HCT116 (cell line): Measurements from ENCODE around the gene OST4. TPM values are rescaled to one million over a fixed set of nuclear protein-coding genes. Genes with fewer than 3 reads are reported as not detected.
"Not testable (repeated sequence)": the region's sequence is repeated elsewhere in the genome, so short reads cannot be mapped to it uniquely, and the experiment has no call there.

Experiments used
- ATAC-seq: fragments of 200-7000 bp; cut with Tn5 transposase; 2 replicates; pipeline ENCODE4 v1.9.1; 2020; ENCODE audit warnings: mild to moderate bottlenecking, moderate library complexity
- BruUV-seq: library from RNA; stranded (reverse); fragments of 400-500 nt; replicated peaks from 2 replicates; lab custom pipeline; 2021; lab: Mats Ljungman, UMichigan
- CTCF ChIA-PET: fragments of 300-600 bp; sonication (Branson Sonifier 250); formaldehyde crosslinking; loops from one replicate; lab custom pipeline; 2021; ENCODE audit warnings: antibody characterized with exemption; lab: Charles Lee
- POLR2A ChIA-PET: fragments of 300-600, 350-600 bp; sonication (Branson Sonifier 250); formaldehyde crosslinking; loops from one replicate; lab custom pipeline; 2021; ENCODE audit warnings: antibody characterized with exemption; lab: Charles Lee
- RAD21 ChIA-PET, 2 experiments: fragments of 300-600 bp; sonication (Branson Sonifier 250); formaldehyde crosslinking; loops; one replicate each; lab custom pipeline; 2023; ENCODE audit warnings: low total read pairs in 2 of 2; ENCODE audit not compliant: uncharacterized antibody in 2 of 2, unreplicated experiment in 2 of 2, low non-redundant PET in 1 of 2; lab: Charles Lee
- DNase-seq: peaks from one replicate; pipeline ENCODE4 v3.0.0-alpha.2; 2010; ENCODE audit warnings: low read depth, low spot score
- H2AFZ ChIP-seq: fragments of 200-600 bp; shearing (Covaris generic), sonication (generic); 2 replicates; pipeline ENCODE4 v1.6.1; 2017; ENCODE audit warnings: low read depth, mixed run types, mixed read lengths, antibody characterized with exemption, low read length; ENCODE audit not compliant: poor library complexity, severe bottlenecking
- H3K27ac ChIP-seq: 2 replicates; pipeline ENCODE4 v1.5.1; 2012; ENCODE audit warnings: low read depth, low read length
- H3K27me3 ChIP-seq: fragments of 200-600 bp; sonication (generic); 2 replicates; pipeline ENCODE4 v1.6.1; 2016; ENCODE audit warnings: mixed run types, low read length, mixed read lengths; ENCODE audit not compliant: insufficient read depth
- H3K36me3 ChIP-seq, 2 experiments: fragments of 200-500 bp in 1 of 2; fragments of 200-600 bp in 1 of 2; sonication (Bioruptor generic) in 1 of 2; sonication (generic) in 1 of 2; 2 replicates each; pipeline versions ENCODE4 v1.5.1 to v1.6.1; 2014 to 2016; ENCODE audit warnings: low read length in 2 of 2, inconsistent platforms in 1 of 2, mixed read lengths in 1 of 2, mixed run types in 1 of 2; ENCODE audit not compliant: insufficient read depth in 2 of 2, control insufficient read depth in 1 of 2
- H3K4me1 ChIP-seq, 2 experiments: fragments of 200-600 bp in 1 of 2; sonication (generic) in 1 of 2; 2 replicates each; pipeline versions ENCODE4 v1.5.1 to v1.6.1; 2012 to 2017; ENCODE audit warnings: low read length in 2 of 2, inconsistent platforms in 1 of 2, mild to moderate bottlenecking in 1 of 2, mixed read lengths in 1 of 2, mixed run types in 1 of 2, moderate library complexity in 1 of 2; ENCODE audit not compliant: insufficient read depth in 2 of 2, control insufficient read depth in 1 of 2
- H3K4me2 ChIP-seq: fragments of 200-600 bp; sonication (generic); 2 replicates; pipeline ENCODE4 v1.6.1; 2017; ENCODE audit warnings: mixed run types, low read length, mixed read lengths
- H3K4me3 ChIP-seq, 2 experiments: fragments of 200-600 bp in 1 of 2; sonication (generic) in 1 of 2; replicated peaks in 1 of 2; 2 replicates each; pipeline ENCODE4 v1.5.1; 2011 to 2016; ENCODE audit warnings: low read length in 2 of 2, control low read depth in 1 of 2, low read depth in 1 of 2, mild to moderate bottlenecking in 1 of 2, mixed read lengths in 1 of 2, mixed run types in 1 of 2
- H3K79me2 ChIP-seq: fragments of 200-600 bp; sonication (generic); 2 replicates; pipeline ENCODE4 v1.6.1; 2017; ENCODE audit warnings: mild to moderate bottlenecking, mixed run types, low read length, moderate library complexity, mixed read lengths; ENCODE audit not compliant: insufficient read depth
- H3K9ac ChIP-seq: fragments of 200-600 bp; sonication (generic); 2 replicates; pipeline ENCODE4 v1.6.1; 2016; ENCODE audit warnings: low read length, mixed read lengths
- H3K9me2 ChIP-seq: fragments of 200-600 bp; sonication (generic), shearing (Covaris generic); 2 replicates; pipeline ENCODE4 v1.6.1; 2017; ENCODE audit warnings: mixed run types, mild to moderate bottlenecking, moderate library complexity; ENCODE audit not compliant: insufficient read depth
- H3K9me3 ChIP-seq, 2 experiments: fragments of 200-500 bp in 1 of 2; fragments of 200-600 bp in 1 of 2; sonication (Bioruptor generic) in 1 of 2; sonication (generic) in 1 of 2; 2 replicates each; pipeline ENCODE4 v1.6.1; 2014 to 2017; ENCODE audit warnings: low read length in 2 of 2, mixed read lengths in 2 of 2, inconsistent platforms in 1 of 2, low read depth in 1 of 2, mild to moderate bottlenecking in 1 of 2, mixed run types in 1 of 2, moderate library complexity in 1 of 2; ENCODE audit not compliant: control insufficient read depth in 1 of 2, insufficient read depth in 1 of 2
- H4K20me1 ChIP-seq: fragments of 200-600 bp; sonication (generic), shearing (Covaris generic); 2 replicates; pipeline ENCODE4 v1.6.1; 2017; ENCODE audit warnings: mixed run types, mild to moderate bottlenecking, moderate library complexity; ENCODE audit not compliant: insufficient read depth
- CBX3 ChIP-seq: IDR thresholded peaks from 2 replicates; pipeline ENCODE4 v1.6.1; 2012; ENCODE audit warnings: low read depth
- CEBPB ChIP-seq: IDR thresholded peaks from 2 replicates; pipeline ENCODE4 v1.6.1; 2012; ENCODE audit warnings: low read depth
- ELF1 ChIP-seq: IDR thresholded peaks from 2 replicates; pipeline ENCODE4 v1.6.1; 2012; ENCODE audit warnings: low read depth, borderline replicate concordance
- EZH2 ChIP-seq: fragments of 200-600 bp; sonication (generic); IDR thresholded peaks from 2 replicates; pipeline ENCODE4 v1.6.1; 2017; ENCODE audit warnings: antibody characterized with exemption, mixed run types
- JUND ChIP-seq: IDR thresholded peaks from 2 replicates; pipeline ENCODE4 v1.6.1; 2012
- POLR2AphosphoS5 ChIP-seq: IDR thresholded peaks from 2 replicates; pipeline ENCODE4 v1.6.1; 2011; ENCODE audit warnings: mild to moderate bottlenecking, low read depth, low read length, moderate library complexity
- RAD21 ChIP-seq: IDR thresholded peaks from 2 replicates; pipeline ENCODE4 v1.6.1; 2012; ENCODE audit warnings: low read depth, mild to moderate bottlenecking
- SIN3A ChIP-seq: IDR thresholded peaks from 2 replicates; pipeline ENCODE4 v1.6.1; 2012; ENCODE audit warnings: low read depth
- TCF7L2 ChIP-seq: IDR thresholded peaks from 2 replicates; pipeline ENCODE4 v1.7.0; 2011; ENCODE audit warnings: borderline replicate concordance, inconsistent platforms; ENCODE audit not compliant: insufficient read depth, insufficient read length; ENCODE audit errors: extremely low read depth
- YY1 ChIP-seq: IDR thresholded peaks from 2 replicates; pipeline ENCODE4 v1.6.1; 2011; ENCODE audit warnings: low read length, low read depth, moderate library complexity, mild to moderate bottlenecking; ENCODE audit not compliant: insufficient replicate concordance; ENCODE audit errors: extremely low read depth
- ZNF274 ChIP-seq: fragments of 200-500 bp; sonication (Bioruptor generic); IDR thresholded peaks from 2 replicates; pipeline ENCODE4 v1.6.1; 2014; ENCODE audit warnings: mild to moderate bottlenecking, low read depth, low read length, inconsistent platforms
- intact Hi-C: fragments of 100-400 bp; cut with micrococcal nuclease; formaldehyde crosslinking; loops from 2 replicates; pipeline ENCODE4 v1.10.0; 2022
- total RNA-seq: library from RNA; stranded (reverse); gene quantifications from one replicate; pipeline ENCODE4 v1.2.1, GENCODE V29; 2021; ENCODE audit not compliant: unreplicated experiment
- TF ChIP-seq, protein P1 (sequence below), 3 experiments: fragments of 200-600 bp in 1 of 3; sonication (generic) in 1 of 3; IDR thresholded peaks in 2 of 3; conservative IDR thresholded peaks in 1 of 3; 2 replicates each; pipeline ENCODE4 v1.5.1; 2012 to 2017; ENCODE audit warnings: low read depth in 2 of 3, low read length in 2 of 3, antibody characterized with exemption in 1 of 3, borderline replicate concordance in 1 of 3, control low read depth in 1 of 3, mild to moderate bottlenecking in 1 of 3, mixed read lengths in 1 of 3, mixed run types in 1 of 3, moderate library complexity in 1 of 3; ENCODE audit not compliant: insufficient read depth in 1 of 3
- TF ChIP-seq, protein P2 (sequence below): IDR thresholded peaks from 2 replicates; pipeline ENCODE4 v1.6.1; 2012

The OST4 gene
- total RNA-seq, 1 experiment from 2014 or later: 187 TPM

DNA sequence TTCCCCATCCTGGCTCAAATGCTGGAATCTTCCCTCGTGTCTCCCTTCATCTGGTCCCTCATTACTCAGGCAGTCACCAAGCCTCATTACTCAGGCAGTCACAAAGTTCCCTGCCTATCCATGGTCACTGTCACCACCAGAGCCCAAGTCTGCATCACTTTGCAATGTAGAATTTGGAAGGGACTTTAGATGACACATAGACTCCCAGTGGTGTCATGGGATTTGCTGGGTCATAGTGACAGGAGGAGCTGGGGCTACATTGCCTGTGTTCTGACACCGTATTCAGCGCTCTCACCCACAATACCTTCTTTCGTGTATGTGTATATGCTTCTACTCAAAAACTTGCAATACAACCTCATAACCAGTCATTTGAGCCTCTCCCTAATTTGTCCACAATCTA, 4.9 kb upstream of the OST4 start (continued):
- TF ChIP-seq, protein P1, sequence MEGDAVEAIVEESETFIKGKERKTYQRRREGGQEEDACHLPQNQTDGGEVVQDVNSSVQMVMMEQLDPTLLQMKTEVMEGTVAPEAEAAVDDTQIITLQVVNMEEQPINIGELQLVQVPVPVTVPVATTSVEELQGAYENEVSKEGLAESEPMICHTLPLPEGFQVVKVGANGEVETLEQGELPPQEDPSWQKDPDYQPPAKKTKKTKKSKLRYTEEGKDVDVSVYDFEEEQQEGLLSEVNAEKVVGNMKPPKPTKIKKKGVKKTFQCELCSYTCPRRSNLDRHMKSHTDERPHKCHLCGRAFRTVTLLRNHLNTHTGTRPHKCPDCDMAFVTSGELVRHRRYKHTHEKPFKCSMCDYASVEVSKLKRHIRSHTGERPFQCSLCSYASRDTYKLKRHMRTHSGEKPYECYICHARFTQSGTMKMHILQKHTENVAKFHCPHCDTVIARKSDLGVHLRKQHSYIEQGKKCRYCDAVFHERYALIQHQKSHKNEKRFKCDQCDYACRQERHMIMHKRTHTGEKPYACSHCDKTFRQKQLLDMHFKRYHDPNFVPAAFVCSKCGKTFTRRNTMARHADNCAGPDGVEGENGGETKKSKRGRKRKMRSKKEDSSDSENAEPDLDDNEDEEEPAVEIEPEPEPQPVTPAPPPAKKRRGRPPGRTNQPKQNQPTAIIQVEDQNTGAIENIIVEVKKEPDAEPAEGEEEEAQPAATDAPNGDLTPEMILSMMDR (IDR thresholded peaks at IDR 0.05 in 2 of 3, conservative IDR thresholded peaks at IDR 0.05 in 1 of 3; ENCODE audit: borderline replicate concordance in 1 of 3, insufficient read depth in 1 of 3, low read depth in 2 of 3, low read length in 2 of 3): no peak
- TF ChIP-seq POLR2AphosphoS5: no peak
- TF ChIP-seq SIN3A: no peak
- no peak for TF ChIP-seq RAD21
- no peak for TF ChIP-seq TCF7L2
- no peak for TF ChIP-seq JUND
- TF ChIP-seq ZNF274: no peak
- TF ChIP-seq YY1: no peak
- TF ChIP-seq CBX3: no peak
- no peak for TF ChIP-seq EZH2
- TF ChIP-seq ELF1: no peak
- TF ChIP-seq CEBPB: no peak
- TF ChIP-seq, protein P2, sequence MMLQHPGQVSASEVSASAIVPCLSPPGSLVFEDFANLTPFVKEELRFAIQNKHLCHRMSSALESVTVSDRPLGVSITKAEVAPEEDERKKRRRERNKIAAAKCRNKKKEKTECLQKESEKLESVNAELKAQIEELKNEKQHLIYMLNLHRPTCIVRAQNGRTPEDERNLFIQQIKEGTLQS: no peak

DNA sequence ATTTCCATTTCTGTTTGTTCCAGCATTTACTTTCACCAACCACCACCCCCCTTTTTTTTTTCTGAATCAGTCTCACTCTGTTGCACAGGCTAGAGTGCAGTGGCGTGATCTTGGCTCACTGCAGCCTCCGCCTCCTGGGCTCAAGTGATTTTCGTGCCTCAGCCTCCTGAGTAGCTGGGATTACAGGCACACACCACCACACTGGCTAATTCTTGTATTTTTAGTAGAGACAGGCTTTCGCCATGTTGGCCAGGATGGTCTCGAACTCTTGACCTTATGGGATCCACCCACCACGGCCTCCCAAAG, 4.1 kb upstream of the OST4 start:
- H3K4me2 ChIP-seq, H3K4me3 ChIP-seq, H3K9me2 ChIP-seq, ATAC-seq, BruUV-seq, RAD21 ChIA-PET, H4K20me1 ChIP-seq, H2AFZ ChIP-seq, H3K9ac ChIP-seq, H3K9me3 ChIP-seq, intact Hi-C loops, H3K79me2 ChIP-seq, DNase-seq, CTCF ChIA-PET, POLR2A ChIA-PET, H3K36me3 ChIP-seq, H3K27me3 ChIP-seq, H3K27ac ChIP-seq: not testable (repeated sequence)
- peaks cover under 1 to 12% of the 10 kb centered on the region in 2 experiments; a peak in 3 of 4 replicates for H3K4me1 ChIP-seq
